ENCODE measurements around the gene ACP3. TPM values are rescaled to one million over a fixed set of nuclear protein-coding genes. Genes with fewer than 3 reads are reported as not detected.
A peak's percentile ranks its signal among the peaks of the same experiment; 100 is the strongest.

Gene ACP3
- 0.51 to 1.3 TPM (median 1.0 TPM) in 3 replicates for polyA plus RNA-seq
- polyA plus RNA-seq (2011; ENCODE audit: low read depth) = 1.2 TPM
- 0.15 TPM in 1 of 2 replicates, not detected in the other for polyA plus RNA-seq (2011; cell fraction: cytosol; rRNA removed)
- polyA plus RNA-seq (2011; cell fraction: nucleus; rRNA removed) = 0.59 and 1.3 TPM in 2 replicates
- 0.24 and 0.78 TPM in 2 replicates for polyA plus RNA-seq (2012; ENCODE audit: low replicate concordance)
- 0.96 to 3.3 TPM (median 1.5 TPM) in 3 replicates for polyA minus RNA-seq
- polyA minus RNA-seq (2011; cell fraction: cytosol; rRNA and poly(A)+ RNA removed) = not detected
- polyA minus RNA-seq (2011; cell fraction: nucleus; rRNA and poly(A)+ RNA removed) = 0.32 and 1.2 TPM in 2 replicates

GRCh38 chr3:132317229-132317948 lies at the start of gene ACP3:
Gene ACP3, plus strand, starts transcription at chr3:132317407. Its CDS starts 50 bp downstream, at chr3:132317457.
- Histone ChIP-seq H2AFZ (ENCODE audit: control insufficient read depth, low read length) (peak within 1 kb of the TSS; percentile 78), H3K4me2 (ENCODE audit: control insufficient read depth, extremely low read depth, insufficient read depth, low read depth, low read length) (peak within 1 kb of the TSS; percentile 63), H3K27ac (ENCODE audit: control insufficient read depth, insufficient read depth, low read length) (peak within 1 kb of the TSS; percentile 77), H3K4me1 (ENCODE audit: control insufficient read depth, extremely low read depth, insufficient read depth, low read length) (peaks cover 22% of the 10 kb centered on the region), H3K9ac (ENCODE audit: control insufficient read depth, extremely low read depth, insufficient read depth, low read length) (peak within 1 kb of the TSS; percentile 53), H3K79me2 (ENCODE audit: control insufficient read depth, insufficient read depth, low read length) (no peaks in the 10 kb centered on the region), H3K27me3 (ENCODE audit: control insufficient read depth, extremely low read depth, insufficient read depth, low read length) (no peaks in the 10 kb centered on the region), H3K36me3 (ENCODE audit: control insufficient read depth in 2 of 2, extremely low read depth in 1 of 2, insufficient read depth in 2 of 2, low read length in 2 of 2) (no peaks in the 10 kb centered on the region), H3K9me3 (ENCODE audit: control insufficient read depth, low read depth, low read length) (no peaks in the 10 kb centered on the region), H3K4me3 (ENCODE audit: control insufficient read depth in 2 of 3, extremely low read depth in 1 of 3, insufficient read depth in 2 of 3, low read depth in 1 of 3, low read length in 3 of 3) (peak within 1 kb of the TSS in 2 of 3 experiments; percentile 41 to 52), H3K9me1 (ENCODE audit: control insufficient read depth, extremely low read depth, insufficient read depth, low read length) (no peaks in the 10 kb centered on the region), H4K20me1 (ENCODE audit: control insufficient read depth, extremely low read depth, insufficient read depth, low read length) (no peaks in the 10 kb centered on the region)
- dilution Hi-C loops (cut with MboI; ENCODE audit: extremely low pct_ligation_motif_present, low sequenced_read_pairs) = no loop called here
- no peak for DNase-seq (ENCODE audit: low read depth, low spot score)
- TF ChIP-seq EZH2 (IDR thresholded peaks at IDR 0.05; ENCODE audit: low read length) (no peak), CTCF (optimal IDR thresholded peaks at IDR 0.05 in 1 of 3, IDR thresholded peaks at IDR 0.05 in 1 of 3, conservative IDR thresholded peaks at IDR 0.05 in 1 of 3; ENCODE audit: extremely low read depth in 1 of 3, insufficient read depth in 2 of 3, low read length in 3 of 3) (no peak)
- FAIRE-seq = peak; percentile 84

GRCh38 chr3:132268956-132269355 lies 48.3 kb upstream of the ACP3 start:
- Histone ChIP-seq H3K4me2 (ENCODE audit: control insufficient read depth, extremely low read depth, insufficient read depth, low read depth, low read length) (no peak overlapping the region), H3K27ac (ENCODE audit: control insufficient read depth, insufficient read depth, low read length) (no peak overlapping the region), H3K36me3 (ENCODE audit: control insufficient read depth in 2 of 2, extremely low read depth in 1 of 2, insufficient read depth in 2 of 2, low read length in 2 of 2) (no peaks in the 10 kb centered on the region), H4K20me1 (ENCODE audit: control insufficient read depth, extremely low read depth, insufficient read depth, low read length) (no peaks in the 10 kb centered on the region), H3K4me1 (ENCODE audit: control insufficient read depth, extremely low read depth, insufficient read depth, low read length) (no peaks in the 10 kb centered on the region), H3K9me1 (ENCODE audit: control insufficient read depth, extremely low read depth, insufficient read depth, low read length) (no peaks in the 10 kb centered on the region), H3K4me3 (ENCODE audit: control insufficient read depth in 2 of 3, extremely low read depth in 1 of 3, insufficient read depth in 2 of 3, low read depth in 1 of 3, low read length in 3 of 3) (no peak overlapping the region), H3K9me3 (ENCODE audit: control insufficient read depth, low read depth, low read length) (no peaks in the 10 kb centered on the region), H3K27me3 (ENCODE audit: control insufficient read depth, extremely low read depth, insufficient read depth, low read length) (no peaks in the 10 kb centered on the region), H3K9ac (ENCODE audit: control insufficient read depth, extremely low read depth, insufficient read depth, low read length) (no peak overlapping the region), H3K79me2 (ENCODE audit: control insufficient read depth, insufficient read depth, low read length) (no peaks in the 10 kb centered on the region), H2AFZ (ENCODE audit: control insufficient read depth, low read length) (no peak overlapping the region)
- dilution Hi-C loops (cut with MboI; ENCODE audit: extremely low pct_ligation_motif_present, low sequenced_read_pairs) = no loop called here
- TF ChIP-seq CTCF (optimal IDR thresholded peaks at IDR 0.05 in 1 of 3, IDR thresholded peaks at IDR 0.05 in 1 of 3, conservative IDR thresholded peaks at IDR 0.05 in 1 of 3; ENCODE audit: extremely low read depth in 1 of 3, insufficient read depth in 2 of 3, low read length in 3 of 3) (peak; percentile 34 to 47 (median 35)), EZH2 (IDR thresholded peaks at IDR 0.05; ENCODE audit: low read length) (no peak)
- DNase-seq (ENCODE audit: low read depth, low spot score) (no peak), FAIRE-seq (no peak)

Data from keratinocyte (primary cell).